ENCODE data around the gene TMEM54. TPM values are rescaled to one million over a fixed set of nuclear protein-coding genes. Genes with fewer than 3 reads are reported as not detected.

Gene TMEM54
- total and polyA plus RNA-seq, 2 of the 13 experiments (the other 11 are each of a cell fraction or from before 2014, with no cell fraction given) = 2.5 to 2.9 TPM

DNA sequence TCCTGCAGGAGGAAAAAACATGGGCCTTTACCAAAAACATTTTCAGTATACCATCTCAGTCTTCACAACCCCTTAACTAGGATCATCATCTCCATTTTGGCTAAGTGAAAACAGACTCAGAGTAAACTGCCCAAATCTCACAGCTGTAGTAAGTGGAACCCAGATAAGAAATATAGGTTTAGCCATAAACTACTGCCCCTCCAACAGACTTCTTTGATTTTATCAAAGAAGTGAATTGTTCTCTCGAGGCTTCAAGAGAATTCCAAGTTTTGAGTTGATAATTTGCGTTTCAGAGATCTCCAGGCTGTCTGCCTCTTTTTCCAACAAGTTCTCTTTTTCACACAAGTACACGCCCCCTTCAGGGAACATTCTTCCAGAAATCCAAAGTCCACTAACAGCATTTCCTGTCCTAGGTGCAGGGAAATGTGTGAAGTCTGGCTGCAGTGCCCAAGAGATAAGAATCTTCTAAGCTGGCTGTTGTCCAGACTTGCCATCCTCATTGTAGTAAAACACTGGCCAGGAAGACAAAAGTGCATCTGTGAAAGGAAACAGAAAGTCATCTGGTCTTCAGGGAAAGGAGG is 32.6 kb upstream of the TMEM54 start (continued):
- TF ChIP-seq, protein P1, sequence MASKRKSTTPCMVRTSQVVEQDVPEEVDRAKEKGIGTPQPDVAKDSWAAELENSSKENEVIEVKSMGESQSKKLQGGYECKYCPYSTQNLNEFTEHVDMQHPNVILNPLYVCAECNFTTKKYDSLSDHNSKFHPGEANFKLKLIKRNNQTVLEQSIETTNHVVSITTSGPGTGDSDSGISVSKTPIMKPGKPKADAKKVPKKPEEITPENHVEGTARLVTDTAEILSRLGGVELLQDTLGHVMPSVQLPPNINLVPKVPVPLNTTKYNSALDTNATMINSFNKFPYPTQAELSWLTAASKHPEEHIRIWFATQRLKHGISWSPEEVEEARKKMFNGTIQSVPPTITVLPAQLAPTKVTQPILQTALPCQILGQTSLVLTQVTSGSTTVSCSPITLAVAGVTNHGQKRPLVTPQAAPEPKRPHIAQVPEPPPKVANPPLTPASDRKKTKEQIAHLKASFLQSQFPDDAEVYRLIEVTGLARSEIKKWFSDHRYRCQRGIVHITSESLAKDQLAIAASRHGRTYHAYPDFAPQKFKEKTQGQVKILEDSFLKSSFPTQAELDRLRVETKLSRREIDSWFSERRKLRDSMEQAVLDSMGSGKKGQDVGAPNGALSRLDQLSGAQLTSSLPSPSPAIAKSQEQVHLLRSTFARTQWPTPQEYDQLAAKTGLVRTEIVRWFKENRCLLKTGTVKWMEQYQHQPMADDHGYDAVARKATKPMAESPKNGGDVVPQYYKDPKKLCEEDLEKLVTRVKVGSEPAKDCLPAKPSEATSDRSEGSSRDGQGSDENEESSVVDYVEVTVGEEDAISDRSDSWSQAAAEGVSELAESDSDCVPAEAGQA (IDR thresholded peaks at IDR 0.05; ENCODE audit: low read depth) = 0 out of 2 replicates have a peak, but pooled peaks have one; percentile 36
- TF ChIP-seq, protein P1 (CRISPR knock-in tag; IDR thresholded peaks at IDR 0.05; ENCODE audit: borderline replicate concordance) = no peak
- TF ChIP-seq TRIM24 (CRISPR knock-in tag; IDR thresholded peaks at IDR 0.05) (no peak), CREB1 (IDR thresholded peaks at IDR 0.05) (no peak), CREB1 (CRISPR knock-in tag; IDR thresholded peaks at IDR 0.05) (peak; percentile 82), PHF5A (CRISPR knock-in tag; IDR thresholded peaks at IDR 0.05; ENCODE audit: low read depth, unreplicated experiment) (no peak), ZNF407 (CRISPR knock-in tag; IDR thresholded peaks at IDR 0.05; ENCODE audit: not compliant biosample characterization) (no peak), ZNF17 (CRISPR knock-in tag; IDR thresholded peaks at IDR 0.05) (no peak), ATF7-NPFF (CRISPR knock-in tag; IDR thresholded peaks at IDR 0.05; ENCODE audit: low read depth) (no peak), RAD51 (IDR thresholded peaks at IDR 0.05; ENCODE audit: borderline replicate concordance) (no peak), ZNF652 (CRISPR knock-in tag; IDR thresholded peaks at IDR 0.05; ENCODE audit: borderline replicate concordance, low read depth) (no peak; the same call in 1 of the 2 replicates), ZFP37 (CRISPR knock-in tag; IDR thresholded peaks at IDR 0.05; ENCODE audit: borderline replicate concordance) (no peak), ZKSCAN8 (CRISPR knock-in tag; IDR thresholded peaks at IDR 0.05; ENCODE audit: borderline replicate concordance) (peak; percentile 73; the same call in 1 of the 2 replicates), KDM5B (CRISPR knock-in tag; IDR thresholded peaks at IDR 0.05; ENCODE audit: borderline replicate concordance) (no peak), SETDB1 (CRISPR knock-in tag; IDR thresholded peaks at IDR 0.05; ENCODE audit: borderline replicate concordance) (no peak)
- TF ChIP-seq, protein P2, sequence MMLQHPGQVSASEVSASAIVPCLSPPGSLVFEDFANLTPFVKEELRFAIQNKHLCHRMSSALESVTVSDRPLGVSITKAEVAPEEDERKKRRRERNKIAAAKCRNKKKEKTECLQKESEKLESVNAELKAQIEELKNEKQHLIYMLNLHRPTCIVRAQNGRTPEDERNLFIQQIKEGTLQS (CRISPR knock-in tag; IDR thresholded peaks at IDR 0.05) = no peak
